Effector memory CD4-positive, alpha-beta T cell (primary cell): ENCODE data around the gene GRIK2.

Experiments used
- DNase-seq, 3 donors: peaks; one replicate each; pipeline ENCODE4 v3.0.0-alpha.2; 2020
- H3K27ac ChIP-seq: 2 replicates; pipeline ENCODE4 v1.7.0; 2013; ENCODE audit warnings: mild to moderate bottlenecking, low read length, moderate library complexity; ENCODE audit not compliant: insufficient read depth, poor library complexity, severe bottlenecking
- H3K27me3 ChIP-seq: replicated peaks from 2 replicates; pipeline ENCODE4 v1.7.0; 2013; ENCODE audit warnings: mild to moderate bottlenecking, low read length; ENCODE audit not compliant: insufficient read depth, control insufficient read depth, poor library complexity, severe bottlenecking
- H3K36me3 ChIP-seq: 2 replicates; pipeline ENCODE4 v1.7.0; 2013; ENCODE audit warnings: mild to moderate bottlenecking, low read length, moderate library complexity; ENCODE audit not compliant: control insufficient read depth, insufficient read depth
- H3K4me1 ChIP-seq: 2 replicates; pipeline ENCODE4 v1.7.0; 2013; ENCODE audit warnings: low read length, mild to moderate bottlenecking; ENCODE audit not compliant: control insufficient read depth, insufficient read depth, poor library complexity, severe bottlenecking
- H3K4me3 ChIP-seq: 2 replicates; pipeline ENCODE4 v1.7.0; 2013; ENCODE audit warnings: low read length, low read depth, mild to moderate bottlenecking; ENCODE audit not compliant: insufficient read depth, poor library complexity, severe bottlenecking
- H3K9me3 ChIP-seq: 2 replicates; pipeline ENCODE4 v1.7.0; 2013; ENCODE audit warnings: mild to moderate bottlenecking, low read length, moderate library complexity; ENCODE audit not compliant: control insufficient read depth

GRIK2 gene

GRCh38 chr6:101544286-101544685 lies 150.8 kb downstream of the GRIK2 start:
- Histone ChIP-seq H3K27ac (no peak overlapping the region), H3K4me3 (no peak overlapping the region), H3K4me1 (no peaks in the 10 kb centered on the region), H3K36me3 (no peaks in the 10 kb centered on the region), H3K27me3 (no peaks in the 10 kb centered on the region), H3K9me3 (no peaks in the 10 kb centered on the region)
- no peak for DNase-seq

- Histone ChIP-seq H3K36me3 (no peaks in the 10 kb centered on the region), H3K4me3 (no peak overlapping the region), H3K9me3 (no peaks in the 10 kb centered on the region), H3K27ac (no peak overlapping the region), H3K4me1 (no peaks in the 10 kb centered on the region), H3K27me3 (no peaks in the 10 kb centered on the region)
- DNase-seq = no peak
Observed at GRCh38 chr6:101545191-101545590, 151.7 kb downstream of the GRIK2 start.

GRCh38 chr6:101550451-101550850 lies 156.9 kb downstream of the GRIK2 start:
- H3K4me1 ChIP-seq = no peaks in the 10 kb centered on the region
- H3K27ac ChIP-seq = no peak overlapping the region
- DNase-seq = no peak
- no peaks in the 10 kb centered on the region for H3K27me3 ChIP-seq
- H3K36me3 ChIP-seq = no peaks in the 10 kb centered on the region
- H3K9me3 ChIP-seq = no peaks in the 10 kb centered on the region
- H3K4me3 ChIP-seq = no peak overlapping the region

- Histone ChIP-seq H3K4me3 (no peak overlapping the region), H3K9me3 (no peaks in the 10 kb centered on the region), H3K27ac (no peak overlapping the region), H3K27me3 (no peaks in the 10 kb centered on the region), H3K4me1 (no peaks in the 10 kb centered on the region), H3K36me3 (no peaks in the 10 kb centered on the region)
- DNase-seq = no peak
Observed at GRCh38 chr6:101554231-101554630, 160.7 kb downstream of the GRIK2 start.

GRCh38 chr6:101558712-101559111 lies 165.2 kb downstream of the GRIK2 start:
- no peaks in the 10 kb centered on the region for H3K36me3 ChIP-seq
- H3K9me3 ChIP-seq = no peaks in the 10 kb centered on the region
- no peaks in the 10 kb centered on the region for H3K4me1 ChIP-seq
- no peak overlapping the region for H3K4me3 ChIP-seq
- no peak overlapping the region for H3K27ac ChIP-seq
- no peaks in the 10 kb centered on the region for H3K27me3 ChIP-seq
- DNase-seq = no peak

- DNase-seq = no peak
- H3K9me3 ChIP-seq = no peaks in the 10 kb centered on the region
Observed at GRCh38 chr6:101572627-101573026, 179.1 kb downstream of the GRIK2 start.

GRCh38 chr6:101577091-101577490 lies 183.6 kb downstream of the GRIK2 start:
- no peak for DNase-seq
- H3K4me1 ChIP-seq = no peaks in the 10 kb centered on the region
- H3K9me3 ChIP-seq = no peaks in the 10 kb centered on the region
- H3K27ac ChIP-seq = no peak overlapping the region
- no peak overlapping the region for H3K4me3 ChIP-seq
- no peaks in the 10 kb centered on the region for H3K36me3 ChIP-seq
- no peaks in the 10 kb centered on the region for H3K27me3 ChIP-seq

More at GRCh38 chr6:101572627-101573026, 179.1 kb downstream of the GRIK2 start:
- no peak overlapping the region for H3K27ac ChIP-seq
- H3K27me3 ChIP-seq = no peaks in the 10 kb centered on the region
- H3K4me1 ChIP-seq = no peaks in the 10 kb centered on the region
- no peak overlapping the region for H3K4me3 ChIP-seq
- H3K36me3 ChIP-seq = no peaks in the 10 kb centered on the region

- Histone ChIP-seq H3K4me3 (no peak overlapping the region), H3K27ac (no peak overlapping the region), H3K36me3 (no peaks in the 10 kb centered on the region), H3K27me3 (no peaks in the 10 kb centered on the region), H3K4me1 (no peaks in the 10 kb centered on the region), H3K9me3 (no peaks in the 10 kb centered on the region)
- no peak for DNase-seq
Observed at GRCh38 chr6:101578306-101578705, 184.8 kb downstream of the GRIK2 start.

GRCh38 chr6:101582792-101583191 lies 189.3 kb downstream of the GRIK2 start:
- H3K27me3 ChIP-seq = no peaks in the 10 kb centered on the region
- no peak overlapping the region for H3K4me3 ChIP-seq
- no peaks in the 10 kb centered on the region for H3K9me3 ChIP-seq
- no peak overlapping the region for H3K27ac ChIP-seq
- DNase-seq = no peak
- H3K36me3 ChIP-seq = no peaks in the 10 kb centered on the region
- no peaks in the 10 kb centered on the region for H3K4me1 ChIP-seq

- H3K27ac ChIP-seq = no peak overlapping the region
- no peaks in the 10 kb centered on the region for H3K9me3 ChIP-seq
- no peak overlapping the region for H3K4me3 ChIP-seq
- H3K4me1 ChIP-seq = no peaks in the 10 kb centered on the region
- no peaks in the 10 kb centered on the region for H3K27me3 ChIP-seq
- DNase-seq = no peak
- H3K36me3 ChIP-seq = no peaks in the 10 kb centered on the region
Observed at GRCh38 chr6:101585501-101585900, 192.0 kb downstream of the GRIK2 start.

- H3K36me3 ChIP-seq = no peaks in the 10 kb centered on the region
- H3K27me3 ChIP-seq = no peaks in the 10 kb centered on the region
- no peaks in the 10 kb centered on the region for H3K4me1 ChIP-seq
- DNase-seq = no peak
- no peak overlapping the region for H3K27ac ChIP-seq
- H3K9me3 ChIP-seq = no peaks in the 10 kb centered on the region
- no peak overlapping the region for H3K4me3 ChIP-seq
Observed at GRCh38 chr6:101588343-101588742, 194.8 kb downstream of the GRIK2 start.
